NCI-H187 treated with DMSO at 0.1 percent for 48 hours (cell line): Measurements from ENCODE around the gene RARS2.
A peak's percentile ranks its signal among the peaks of the same experiment; 100 is the strongest.
"Not testable (repeated sequence)": the region's sequence is repeated elsewhere in the genome, so short reads cannot be mapped to it uniquely, and the experiment has no call there.

Experiments
- DNase-seq: peaks from one replicate; lab custom pipeline; 2025; lab: John Stamatoyannopoulos, UW

RARS2 gene

GRCh38 chr6:87501809-87502572, 87.8 kb downstream of the RARS2 start:
- no peak for DNase-seq

- DNase-seq = no peak
These were observed 91.7 kb downstream of the RARS2 start for GRCh38 chr6:87498048-87498447.

- DNase-seq = no peak
These were observed 94.9 kb downstream of the RARS2 start for GRCh38 chr6:87494761-87495422.

GRCh38 chr6:87489326-87489725, 100.5 kb downstream of the RARS2 start:
- DNase-seq = not testable (repeated sequence)

GRCh38 chr6:87487555-87487954, 102.2 kb downstream of the RARS2 start:
- DNase-seq = no peak

- no peak for DNase-seq
These were observed 105.3 kb downstream of the RARS2 start for GRCh38 chr6:87484491-87484890.

GRCh38 chr6:87483929-87484328, 105.9 kb downstream of the RARS2 start:
- no peak for DNase-seq

- no peak for DNase-seq
These were observed 107.4 kb downstream of the RARS2 start for GRCh38 chr6:87482366-87482765.

GRCh38 chr6:87481931-87482330, 107.9 kb downstream of the RARS2 start:
- no peak for DNase-seq

GRCh38 chr6:87473419-87473903, 116.3 kb downstream of the RARS2 start:
- DNase-seq = no peak

GRCh38 chr6:87472525-87473418, 117.0 kb downstream of the RARS2 start, which contains the start of gene SLC35A1:
Gene SLC35A1 (plus strand): TSS chr6:87472974. CDS start chr6:87473004, 30 bp downstream.
- DNase-seq = peak; percentile 49

GRCh38 chr6:87465051-87465450, 124.7 kb downstream of the RARS2 start:
- DNase-seq = no peak
